Small intestine (tissue), 7 donors: ENCODE results near the gene SLC9A3. TPM values are rescaled to one million over a fixed set of nuclear protein-coding genes. Genes with fewer than 3 reads are reported as not detected.
A peak's percentile ranks its signal among the peaks of the same experiment; 100 is the strongest.

ENCODE experiments used
- DNase-seq, 2 donors: peaks; one replicate each; pipeline versions ENCODE4 v3.0.0 to v3.0.0-alpha.2; 2013
- FAIRE-seq: peaks from 2 replicates; lab custom pipeline; 2012; peaks lifted over from hg19 to GRCh38; lab: Jason Lieb, UNC
- H3K27ac ChIP-seq, 3 donors: one replicate each; pipeline ENCODE4 v1.5.1; 2013; ENCODE audit warnings: low read length in 2 of 3, mild to moderate bottlenecking in 2 of 3, control low read depth in 1 of 3, inconsistent platforms in 1 of 3, low read depth in 1 of 3, moderate library complexity in 1 of 3
- H3K27me3 ChIP-seq, 3 donors: one replicate each; pipeline ENCODE4 v1.6.1; 2013; ENCODE audit warnings: low read length in 3 of 3, inconsistent platforms in 1 of 3; ENCODE audit not compliant: control insufficient read depth in 3 of 3, insufficient read depth in 3 of 3
- H3K36me3 ChIP-seq, 3 donors: one replicate each; pipeline ENCODE4 v1.6.1; 2013; ENCODE audit warnings: low read length in 3 of 3, inconsistent platforms in 1 of 3, low read depth in 1 of 3, mild to moderate bottlenecking in 1 of 3, moderate library complexity in 1 of 3; ENCODE audit not compliant: control insufficient read depth in 3 of 3, insufficient read depth in 2 of 3
- H3K4me1 ChIP-seq, 3 donors: one replicate each; pipeline ENCODE4 v1.6.1; 2013; ENCODE audit warnings: low read length in 2 of 3, inconsistent platforms in 1 of 3, low read depth in 1 of 3, mild to moderate bottlenecking in 1 of 3, moderate library complexity in 1 of 3; ENCODE audit not compliant: control insufficient read depth in 3 of 3, insufficient read depth in 2 of 3
- H3K4me3 ChIP-seq, 3 donors: one replicate each; pipeline ENCODE4 v1.5.1; 2013; ENCODE audit warnings: low read length in 3 of 3, control low read depth in 1 of 3, inconsistent platforms in 1 of 3, low read depth in 1 of 3, mild to moderate bottlenecking in 1 of 3, moderate library complexity in 1 of 3
- H3K9me3 ChIP-seq, 2 donors: one replicate each; pipeline ENCODE4 v1.6.1; 2013; ENCODE audit warnings: low read depth in 1 of 2, low read length in 1 of 2; ENCODE audit not compliant: control insufficient read depth in 2 of 2, insufficient read depth in 1 of 2
- WGBS, 3 donors: extraction: QIAGEN DNeasy Blood & Tissue Kit; methylation state at CpG; one replicate each; pipeline ENCODE4 v1.1.7; 2013; 5-methylcytosine and 5-hydroxymethylcytosine counted together
- polyA plus RNA-seq, 4 donors: library from polyadenylated mRNA; stranded (reverse) in 3 of 4; unstranded in 1 of 4; fragments of 200-250 nt in 3 of 4; fragments of 120-200 nt in 1 of 4; gene quantifications; one replicate each; pipeline versions ENCODE4 v1.2.1 to v1.2.3, GENCODE V29; 2013
- donor health status: healthy with polysubstance abuse.
- donor health status: control.
- donor health status: control.
- donor health status: Bipolar disorder and iron deficiency.
- donor health status: healthy.

Gene SLC9A3
- polyA plus RNA-seq, 4 donors, result 24.1 to 178 (median 50.3) TPM

DNA sequence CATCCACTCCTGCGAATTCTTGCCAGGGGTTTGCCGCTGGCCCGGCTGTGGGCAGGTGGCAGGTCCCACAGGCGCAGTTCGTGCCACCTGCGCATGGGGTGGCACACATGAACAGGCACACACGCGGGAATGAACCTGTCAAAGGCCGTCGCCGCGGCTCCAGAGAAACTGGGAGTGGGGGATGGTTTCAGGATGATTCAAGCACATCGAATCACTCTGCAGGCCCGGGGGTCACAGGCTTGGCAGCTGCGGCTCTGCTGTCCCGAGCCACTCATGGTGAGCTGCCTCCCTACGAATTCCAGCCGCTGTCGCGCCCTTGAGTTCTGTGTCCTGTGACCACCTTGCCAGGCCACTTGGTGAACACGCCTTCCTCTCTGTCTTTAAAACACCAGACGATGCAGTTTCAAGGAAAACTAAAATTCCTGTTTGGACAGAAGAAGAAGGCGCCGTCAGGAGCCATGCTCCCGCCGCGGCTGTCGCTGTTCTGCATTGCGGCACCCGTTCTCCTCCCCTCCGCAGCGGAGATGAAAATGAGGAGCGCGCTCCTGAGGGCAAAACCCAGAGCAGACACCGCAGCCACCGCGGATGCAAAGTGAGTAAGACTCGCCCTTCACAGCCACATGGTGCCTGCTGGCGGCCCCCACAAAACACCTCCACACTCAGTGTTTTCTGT is 96.7 kb downstream of the SLC9A3 start:
- FAIRE-seq, result no peak
- H3K4me3 ChIP-seq, result no peak overlapping the region
- H3K27me3 ChIP-seq, result no peaks in the 10 kb centered on the region
- no peak overlapping the region for H3K27ac ChIP-seq
- peaks cover 0 to 5% (median 0%) of the 10 kb centered on the region in 3 donors for H3K36me3 ChIP-seq
- H3K9me3 ChIP-seq, result no peaks in the 10 kb centered on the region
- WGBS, 3 donors, result 92 to 95% (median 93%) methylated on average over 39 of the region's 39 CpGs
- H3K4me1 ChIP-seq, result peaks cover 0 to 13% (median 0%) of the 10 kb centered on the region in 3 donors
- DNase-seq, result no peak

DNA sequence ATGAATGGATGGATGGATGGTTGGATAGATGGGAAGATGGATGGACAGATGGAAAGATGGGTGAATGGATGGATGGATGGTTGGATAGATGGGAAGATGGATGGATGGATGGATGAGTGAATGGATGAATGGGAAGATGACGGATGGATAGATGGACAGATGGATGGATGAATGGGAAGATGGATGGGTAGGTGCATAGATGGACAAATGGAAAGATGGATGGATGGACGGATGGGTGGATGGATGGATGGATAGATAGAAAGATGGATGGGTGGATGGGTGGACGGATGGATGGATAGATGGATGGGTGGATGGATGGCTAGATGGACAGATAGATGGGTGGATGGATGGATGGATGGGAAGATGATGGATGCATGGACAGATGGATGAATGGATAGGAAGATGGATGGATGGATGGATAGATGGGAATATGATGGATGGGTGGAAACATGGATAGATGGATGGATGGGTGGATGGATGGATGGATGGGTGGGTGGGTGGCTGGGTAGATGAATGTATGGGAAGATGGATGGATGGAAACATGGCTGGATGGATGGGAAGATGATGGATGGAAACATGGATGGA is 97.8 kb downstream of the SLC9A3 start:
- no peaks in the 10 kb centered on the region for H3K27me3 ChIP-seq
- H3K4me1 ChIP-seq, result peaks cover 0 to 10% (median 0%) of the 10 kb centered on the region in 3 donors
- no peak overlapping the region for H3K4me3 ChIP-seq
- no peaks in the 10 kb centered on the region for H3K9me3 ChIP-seq
- H3K27ac ChIP-seq, result no peak overlapping the region
- WGBS, 3 donors, result 74 to 86% (median 82%) methylated on average over 3 of the region's 3 CpGs
- FAIRE-seq (no peak), DNase-seq (no peak)
- H3K36me3 ChIP-seq, result peaks cover 0 to 5% (median 0%) of the 10 kb centered on the region in 3 donors

DNA sequence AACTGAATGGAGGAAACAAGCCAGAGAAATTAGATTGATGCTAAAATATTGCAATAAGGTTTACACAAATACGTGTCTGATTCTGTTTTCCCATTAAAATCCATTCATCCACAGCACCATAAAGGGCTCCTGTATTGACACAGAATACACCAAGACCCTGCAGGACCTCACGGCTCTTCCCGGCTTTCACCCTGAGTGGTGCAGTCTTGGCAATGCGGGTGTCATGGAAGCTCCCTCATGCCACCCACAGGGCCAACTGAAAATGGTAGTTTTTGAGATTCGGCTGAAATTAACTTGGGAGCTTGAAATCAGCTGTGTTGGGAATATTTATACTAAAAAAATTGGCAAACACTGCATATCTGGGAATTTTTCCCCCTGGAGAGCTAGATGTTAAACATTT is 98.5 kb downstream of the SLC9A3 start:
- FAIRE-seq, result no peak
- peak in 1 of 2 donors; percentile 13 for DNase-seq

DNA sequence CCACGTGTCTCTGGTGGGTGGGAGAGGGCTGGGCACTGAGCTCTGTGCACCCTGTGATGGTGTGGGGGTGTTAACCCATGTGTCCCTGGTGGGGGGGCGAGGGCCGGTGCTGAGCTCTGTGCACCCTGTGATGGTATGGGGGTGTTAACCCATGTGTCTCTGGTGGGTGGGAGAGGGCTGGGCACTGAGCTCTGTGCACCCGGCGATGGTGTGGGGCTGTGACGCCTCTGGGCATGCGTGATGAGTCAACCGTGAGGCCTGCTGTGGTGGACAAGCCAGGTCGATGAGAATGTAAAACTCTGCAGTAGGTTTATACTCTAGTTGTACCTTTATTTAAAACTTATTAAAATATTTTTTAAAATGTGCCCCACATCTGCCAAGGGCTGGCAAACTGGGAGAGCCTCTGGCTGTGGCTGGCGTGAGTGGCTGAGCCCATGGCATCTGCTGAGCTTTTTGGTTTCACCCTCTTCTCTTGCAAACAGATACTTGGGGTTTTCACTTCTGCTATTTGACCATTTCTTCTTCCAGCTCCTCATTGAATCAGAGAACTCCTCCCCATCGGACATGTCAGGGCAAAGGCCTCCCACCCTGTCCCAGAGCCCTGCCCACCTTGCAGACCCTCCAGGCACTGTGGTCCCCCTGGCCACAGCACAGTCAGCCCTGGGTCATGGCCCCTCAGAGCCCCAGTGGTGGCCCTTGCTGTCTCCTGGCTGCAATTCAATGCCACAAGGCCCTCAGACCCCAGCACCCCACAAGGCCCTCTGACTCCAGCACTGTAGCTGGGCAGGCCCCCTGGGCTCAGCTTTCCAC is 99.7 kb downstream of the SLC9A3 start:
- Histone ChIP-seq H3K9me3 (no peaks in the 10 kb centered on the region), H3K4me3 (no peak overlapping the region), H3K27ac (no peak overlapping the region), H3K4me1 (no peaks in the 10 kb centered on the region), H3K36me3 (peaks cover 0 to 2% (median 0%) of the 10 kb centered on the region in 3 donors), H3K27me3 (no peaks in the 10 kb centered on the region)
- 77 to 80% (median 80%) methylated on average over 11 of the region's 11 CpGs for WGBS, 3 donors
- no peak for DNase-seq
- no peak for FAIRE-seq

More for the DNA sequence above, 98.5 kb downstream of the SLC9A3 start:
- Histone ChIP-seq H3K36me3 (peaks cover 0 to 4% (median 0%) of the 10 kb centered on the region in 3 donors), H3K27me3 (no peaks in the 10 kb centered on the region), H3K4me3 (no peak overlapping the region), H3K4me1 (peaks cover 0 to 3% (median 0%) of the 10 kb centered on the region in 3 donors), H3K9me3 (no peaks in the 10 kb centered on the region), H3K27ac (no peak overlapping the region)
- WGBS, 3 donors, result 16 to 48% (median 44%) methylated on average over 5 of the region's 5 CpGs

DNA sequence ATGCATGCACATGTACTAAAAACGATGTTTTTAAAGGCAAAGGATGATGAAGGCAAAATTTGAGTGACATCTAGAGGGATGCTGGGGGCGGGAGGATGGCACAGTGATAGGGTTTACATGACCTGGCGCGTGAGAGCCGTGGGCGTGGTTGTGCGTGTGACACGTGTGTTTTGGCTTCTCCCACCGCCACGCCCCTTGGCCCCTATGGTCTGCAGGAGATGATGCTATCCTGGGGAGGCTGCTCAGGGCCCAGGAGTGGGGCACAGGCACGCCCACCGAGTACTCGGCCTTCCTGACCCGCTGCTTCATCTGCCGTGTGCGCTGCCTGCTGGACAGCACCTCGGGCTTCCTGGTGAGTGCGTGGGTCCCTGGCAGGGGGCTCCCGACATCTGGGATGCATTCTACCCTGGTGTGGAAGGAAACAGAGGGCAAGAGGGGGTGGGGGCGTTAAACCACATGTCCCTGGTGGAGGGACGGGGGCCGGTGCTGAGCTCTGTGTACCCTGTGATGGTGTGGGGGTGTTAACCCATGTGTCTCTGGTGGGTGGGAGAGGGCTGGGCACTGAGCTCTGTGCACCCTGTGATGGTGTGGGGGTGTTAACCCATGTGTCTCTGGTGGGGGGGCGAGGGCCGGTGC is 100.5 kb downstream of the SLC9A3 start:
- Histone ChIP-seq H3K4me1 (no peaks in the 10 kb centered on the region), H3K4me3 (no peak overlapping the region), H3K36me3 (peaks cover 0 to 2% (median 0%) of the 10 kb centered on the region in 3 donors), H3K9me3 (no peaks in the 10 kb centered on the region), H3K27ac (no peak overlapping the region), H3K27me3 (no peaks in the 10 kb centered on the region)
- 66 to 82% (median 77%) methylated on average over 24 of the region's 24 CpGs for WGBS, 3 donors
- DNase-seq (no peak), FAIRE-seq (no peak)

DNA sequence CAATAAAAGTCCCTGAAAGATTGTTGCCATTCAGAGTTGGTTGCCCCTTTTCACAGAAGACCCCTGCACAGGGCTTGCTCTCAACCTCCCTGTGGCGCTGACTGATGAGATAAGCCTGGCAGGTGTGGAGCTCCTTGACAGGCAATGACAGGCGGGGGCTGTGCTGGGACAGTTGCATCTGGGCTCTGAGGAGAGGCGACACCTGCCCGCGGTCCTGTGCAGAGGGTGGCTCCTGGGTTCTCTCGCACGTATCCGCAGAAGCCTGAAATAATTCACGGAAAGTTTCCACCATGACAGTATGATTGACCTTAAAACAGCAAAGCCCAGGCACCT is 101.0 kb downstream of the SLC9A3 start:
- H3K4me1 ChIP-seq, result no peaks in the 10 kb centered on the region
- no peaks in the 10 kb centered on the region for H3K27me3 ChIP-seq
- FAIRE-seq, result no peak
- H3K9me3 ChIP-seq, result no peaks in the 10 kb centered on the region
- H3K36me3 ChIP-seq, result peaks cover 0 to 2% (median 0%) of the 10 kb centered on the region in 3 donors
- 63 to 87% (median 64%) methylated on average over 9 of the region's 9 CpGs for WGBS, 3 donors
- no peak overlapping the region for H3K27ac ChIP-seq
- no peak overlapping the region for H3K4me3 ChIP-seq
- DNase-seq, result no peak

DNA sequence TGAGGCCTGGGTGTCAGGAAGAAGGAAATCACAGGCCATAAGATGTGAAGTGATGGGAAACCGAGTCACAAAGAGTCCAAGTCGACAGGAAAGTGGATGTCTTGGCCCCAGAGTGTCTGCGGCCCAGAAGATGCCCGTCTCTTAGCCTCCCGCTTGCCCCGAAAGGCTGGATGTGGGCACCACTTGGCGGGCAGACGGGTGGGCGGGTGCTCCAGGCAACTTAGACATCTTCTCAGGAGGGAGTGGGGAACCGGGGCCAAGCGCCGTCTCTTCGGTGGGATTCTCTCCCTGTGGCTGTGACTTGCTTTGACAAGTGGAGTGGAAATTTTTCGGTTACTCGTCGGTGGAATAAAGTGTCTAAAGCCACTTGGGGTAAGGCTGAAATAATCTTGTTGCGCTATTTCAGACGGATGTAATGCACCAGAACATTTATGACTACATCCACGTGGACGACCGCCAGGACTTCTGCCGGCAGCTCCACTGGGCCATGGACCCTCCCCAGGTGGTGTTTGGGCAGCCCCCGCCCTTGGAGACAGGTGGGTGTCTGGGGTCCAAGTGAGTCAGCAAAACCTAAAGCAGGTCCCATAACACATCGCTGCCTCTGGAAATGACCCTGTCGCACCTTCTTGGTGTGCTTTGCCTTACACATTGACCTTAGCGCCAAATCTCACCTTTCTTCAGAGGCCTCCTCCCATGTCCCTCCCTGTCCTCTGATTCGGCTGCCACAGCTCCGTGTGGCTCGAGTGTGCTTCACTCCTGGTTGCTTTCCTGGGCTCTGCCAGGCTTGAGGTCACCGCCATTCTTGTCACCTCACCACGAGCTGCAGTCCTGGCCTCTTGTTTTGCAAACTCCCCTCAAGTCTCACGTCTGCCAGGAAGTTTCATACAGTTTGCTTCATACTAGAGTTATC is 101.7 kb downstream of the SLC9A3 start:
- H3K27ac ChIP-seq, result no peak overlapping the region
- no peak for DNase-seq
- H3K27me3 ChIP-seq, result no peaks in the 10 kb centered on the region
- H3K4me1 ChIP-seq, result no peaks in the 10 kb centered on the region
- 75 to 85% (median 79%) methylated on average over 32 of the region's 32 CpGs for WGBS, 3 donors
- H3K9me3 ChIP-seq, result no peaks in the 10 kb centered on the region
- peaks cover 0 to 2% (median 0%) of the 10 kb centered on the region in 3 donors for H3K36me3 ChIP-seq
- FAIRE-seq, result no peak
- H3K4me3 ChIP-seq, result no peak overlapping the region
